OCI-LY7 (cell line): Measurements from ENCODE around the gene PLA2R1.

ENCODE experiments used
- CTCF ChIP-seq: fragments of 200-600 bp; sonication (generic); conservative IDR thresholded peaks from 2 replicates; pipeline ENCODE4 v1.5.1; 2014; ENCODE audit warnings: mild to moderate bottlenecking, antibody characterized with exemption, low read length, moderate library complexity, mixed read lengths
- EZH2phosphoT487 ChIP-seq: fragments of 200-600 bp; sonication (generic); IDR thresholded peaks from 2 replicates; pipeline ENCODE4 v1.6.1; 2018; ENCODE audit warnings: low read depth, borderline replicate concordance, mild to moderate bottlenecking, mixed run types, antibody characterized with exemption, low read length, moderate library complexity, mixed read lengths

- TF ChIP-seq CTCF (no peak), EZH2phosphoT487 (no peak)
These were observed 15.7 kb upstream of the PLA2R1 start for GRCh38 chr2:160077912-160078810.
